HFF-Myc (cell line): ENCODE data around the gene KIAA1614.

Experiments used
- DNase-seq: peaks from one replicate; pipeline ENCODE4 v3.0.0-alpha.2; 2011; ENCODE audit warnings: low read depth; ENCODE audit errors: extremely low read depth
- H3K4me3 ChIP-seq: replicated peaks from 2 replicates; pipeline ENCODE4 v1.5.1; 2011; ENCODE audit warnings: low read depth, mild to moderate bottlenecking, control low read depth, low read length
- CTCF ChIP-seq: IDR thresholded peaks from 2 replicates; pipeline ENCODE4 v1.5.1; 2012; ENCODE audit warnings: mild to moderate bottlenecking, low read depth, low read length, control low read depth; ENCODE audit errors: missing control alignments

KIAA1614 gene

GRCh38 chr1:180951186-180951745 is 38.6 kb downstream of the KIAA1614 start:
- H3K4me3 ChIP-seq, result no peak overlapping the region
- no peak for DNase-seq
- no peak for TF ChIP-seq CTCF

- DNase-seq, result no peak
- no peak for TF ChIP-seq CTCF
- H3K4me3 ChIP-seq, result no peak overlapping the region
Measured at GRCh38 chr1:180951836-180952656, 39.3 kb downstream of the KIAA1614 start.

- H3K4me3 ChIP-seq, result no peak overlapping the region
- DNase-seq, result no peak
- TF ChIP-seq CTCF, result no peak
Measured at GRCh38 chr1:180952657-180953013, 39.9 kb downstream of the KIAA1614 start.

GRCh38 chr1:180953291-180954004 is 40.8 kb downstream of the KIAA1614 start:
- DNase-seq, result no peak
- H3K4me3 ChIP-seq, result peak overlapping the region; percentile 31

GRCh38 chr1:180954005-180954800 is 41.5 kb downstream of the KIAA1614 start:
- TF ChIP-seq CTCF, result no peak
- DNase-seq, result peak; percentile 19
- H3K4me3 ChIP-seq, result peak overlapping the region; percentile 31

More at GRCh38 chr1:180953291-180954004, 40.8 kb downstream of the KIAA1614 start:
- TF ChIP-seq CTCF, result no peak

GRCh38 chr1:180954801-180955165 is 42.1 kb downstream of the KIAA1614 start:
- no peak for TF ChIP-seq CTCF
- H3K4me3 ChIP-seq, result no peak overlapping the region
- no peak for DNase-seq
